ENCODE measurements around the gene CNIH3.

CNIH3 gene

GRCh38 chr1:224773646-224774045, 157.5 kb downstream of the CNIH3 start:
- no peak for TF ChIP-seq ZNF274 (IDR thresholded peaks at IDR 0.05; ENCODE audit: low read depth, low read length)
- H3K4me3 ChIP-seq (ENCODE audit: low read length): no peak overlapping the region

DNA sequence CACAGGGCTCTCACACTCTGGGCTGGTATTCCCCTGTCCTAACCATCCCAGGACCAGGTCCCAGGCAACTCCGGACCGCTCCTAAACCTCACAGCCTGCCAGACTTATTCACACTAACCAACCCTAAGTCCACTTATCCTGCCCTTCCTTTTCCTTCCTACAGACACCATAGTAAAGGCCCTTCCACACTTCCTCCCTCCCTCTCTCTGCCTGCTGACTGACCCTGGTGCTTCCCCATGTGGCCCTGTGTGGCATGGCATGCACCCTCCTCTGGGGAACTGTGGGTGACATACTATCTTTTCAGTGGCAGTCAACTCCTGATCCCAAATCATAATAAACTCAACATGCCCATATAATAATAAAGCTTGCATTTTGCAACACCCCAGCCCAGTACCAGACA, 158.3 kb downstream of the CNIH3 start:
- no peak overlapping the region for H3K4me3 ChIP-seq (ENCODE audit: low read length)
- TF ChIP-seq ZNF274 (IDR thresholded peaks at IDR 0.05; ENCODE audit: low read depth, low read length): no peak

DNA sequence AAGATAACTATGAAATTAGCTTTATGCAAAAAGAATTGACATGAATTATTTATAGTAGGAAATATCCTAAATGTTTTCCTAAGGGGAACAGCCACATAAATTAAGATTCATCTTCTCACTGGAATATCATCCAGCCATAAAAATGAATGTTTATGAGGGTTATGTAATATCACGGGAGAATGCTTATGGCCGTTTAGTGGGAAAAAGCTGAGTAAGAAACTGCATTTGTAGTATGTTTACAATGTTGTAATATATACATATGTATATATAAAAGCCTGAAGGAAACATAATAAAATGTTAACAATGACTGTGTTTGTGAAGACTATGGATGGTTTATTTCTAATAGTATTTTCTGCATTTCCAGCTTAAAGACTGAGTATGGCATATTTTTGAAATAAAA, 161.1 kb downstream of the CNIH3 start:
- H3K4me3 ChIP-seq (ENCODE audit: low read length): no peak overlapping the region
- no peak for TF ChIP-seq ZNF274 (IDR thresholded peaks at IDR 0.05; ENCODE audit: low read depth, low read length)

DNA sequence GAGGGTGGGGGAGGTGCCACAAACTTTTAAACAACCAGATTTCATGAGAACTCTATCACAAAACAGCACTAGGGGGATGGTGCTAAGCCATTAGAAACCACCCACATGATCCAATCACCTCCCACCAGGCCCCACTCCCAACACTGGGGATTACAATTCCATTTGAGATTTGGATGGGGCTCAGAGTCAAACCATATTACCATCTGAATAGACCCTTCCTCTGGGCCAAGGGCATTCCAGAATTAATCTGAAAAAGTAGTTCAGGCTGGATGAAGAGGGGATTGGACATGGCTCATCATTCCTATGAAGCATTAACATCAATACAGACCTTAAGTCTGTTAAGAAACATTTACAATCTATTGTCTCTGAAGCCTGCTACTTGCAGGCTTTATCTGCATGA, 163.4 kb downstream of the CNIH3 start:
- no peak for TF ChIP-seq ZNF274 (IDR thresholded peaks at IDR 0.05; ENCODE audit: low read depth, low read length)
- no peak overlapping the region for H3K4me3 ChIP-seq (ENCODE audit: low read length)

- no peak for TF ChIP-seq ZNF274 (IDR thresholded peaks at IDR 0.05; ENCODE audit: low read depth, low read length)
- H3K4me3 ChIP-seq (ENCODE audit: low read length): no peak overlapping the region
Measured at GRCh38 chr1:224780736-224781135, 164.6 kb downstream of the CNIH3 start.

DNA sequence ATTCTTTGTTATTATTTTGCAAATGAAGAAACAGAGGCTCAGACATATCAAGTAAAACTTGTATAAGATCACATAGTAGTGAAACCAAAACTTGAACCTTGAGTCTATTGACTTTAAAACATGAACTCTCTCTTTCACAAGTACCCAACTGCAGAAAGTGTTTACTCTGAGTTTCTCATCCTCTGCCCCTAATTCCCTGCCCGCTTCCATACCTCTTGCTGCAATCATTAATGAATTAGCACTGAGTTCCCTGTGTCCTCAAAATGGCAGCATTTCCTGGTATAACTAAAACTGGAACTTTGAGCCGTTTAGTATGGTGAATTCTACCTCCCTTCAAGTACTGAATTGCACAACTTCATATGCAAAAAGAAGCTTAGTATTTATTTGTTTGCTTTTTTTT, 165.7 kb downstream of the CNIH3 start:
- no peak for TF ChIP-seq ZNF274 (IDR thresholded peaks at IDR 0.05; ENCODE audit: low read depth, low read length)
- H3K4me3 ChIP-seq (ENCODE audit: low read length): no peak overlapping the region

DNA sequence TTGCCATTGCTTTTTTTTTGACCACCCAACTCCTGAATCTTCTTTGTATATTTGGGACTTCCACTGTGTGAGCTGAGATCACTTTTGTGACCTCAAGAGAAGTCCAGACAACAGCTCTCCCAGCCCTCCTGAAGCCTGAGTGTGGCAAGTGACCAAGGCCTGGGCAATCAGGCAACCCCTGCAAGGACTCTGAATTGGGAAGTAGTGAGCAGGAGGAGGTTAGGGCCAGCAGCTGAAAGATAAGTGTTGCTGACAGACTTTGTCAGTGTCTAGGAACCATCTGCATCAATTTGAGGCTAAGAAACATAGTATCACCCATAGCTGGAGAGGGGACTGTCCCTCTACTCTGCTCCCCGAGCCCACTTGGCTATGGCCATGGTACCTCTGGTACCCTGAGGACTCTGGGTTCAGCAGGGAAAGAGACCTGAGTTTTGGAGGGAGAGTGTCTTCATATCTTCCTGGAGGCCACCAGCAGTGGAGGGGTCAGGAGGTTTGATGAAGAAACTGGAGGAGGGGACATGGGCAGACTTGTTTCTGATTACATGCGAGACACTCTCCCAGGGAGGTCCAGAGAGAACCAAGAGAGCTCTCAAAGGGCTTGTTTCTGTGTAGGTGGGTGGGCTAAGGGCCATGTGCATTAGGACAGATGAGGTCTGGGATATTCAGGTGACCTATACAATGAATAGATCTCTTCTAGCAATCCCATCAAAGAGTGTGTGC, 166.3 kb downstream of the CNIH3 start:
- TF ChIP-seq ZNF274 (IDR thresholded peaks at IDR 0.05; ENCODE audit: low read depth, low read length): no peak
- H3K4me3 ChIP-seq (ENCODE audit: low read length): no peak overlapping the region

DNA sequence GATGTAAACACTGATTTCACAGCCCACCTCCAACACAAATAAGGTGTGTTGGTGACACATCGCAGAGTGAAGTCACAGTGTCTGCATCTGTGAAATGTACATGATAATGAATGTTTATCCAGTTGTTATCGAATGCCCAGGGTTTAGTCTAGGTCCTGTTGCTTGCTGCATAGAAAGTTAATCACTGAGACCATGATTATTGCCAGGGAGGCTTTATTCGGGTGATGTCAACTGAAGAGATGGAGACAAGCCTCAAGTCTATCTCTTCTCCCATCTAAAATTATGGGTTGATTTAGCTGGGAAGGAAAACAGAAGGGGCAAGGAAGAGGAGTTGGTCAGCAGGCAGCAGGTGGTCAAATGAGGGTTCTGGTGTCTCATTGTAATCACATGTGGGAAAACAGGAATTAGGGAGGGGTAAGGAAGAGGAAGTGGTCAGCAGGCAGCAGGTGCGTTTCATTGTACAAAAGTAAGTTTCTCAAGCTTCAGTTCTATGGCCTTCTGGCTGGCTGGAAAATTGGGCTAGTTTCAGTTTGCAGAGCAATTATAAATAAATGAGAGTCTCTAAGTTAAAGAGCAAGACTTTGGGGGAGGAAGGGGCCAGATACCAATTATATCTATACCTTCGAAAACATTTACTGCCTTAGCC, 167.0 kb downstream of the CNIH3 start:
- H3K4me3 ChIP-seq (ENCODE audit: low read length): no peak overlapping the region
- no peak for TF ChIP-seq ZNF274 (IDR thresholded peaks at IDR 0.05; ENCODE audit: low read depth, low read length)

DNA sequence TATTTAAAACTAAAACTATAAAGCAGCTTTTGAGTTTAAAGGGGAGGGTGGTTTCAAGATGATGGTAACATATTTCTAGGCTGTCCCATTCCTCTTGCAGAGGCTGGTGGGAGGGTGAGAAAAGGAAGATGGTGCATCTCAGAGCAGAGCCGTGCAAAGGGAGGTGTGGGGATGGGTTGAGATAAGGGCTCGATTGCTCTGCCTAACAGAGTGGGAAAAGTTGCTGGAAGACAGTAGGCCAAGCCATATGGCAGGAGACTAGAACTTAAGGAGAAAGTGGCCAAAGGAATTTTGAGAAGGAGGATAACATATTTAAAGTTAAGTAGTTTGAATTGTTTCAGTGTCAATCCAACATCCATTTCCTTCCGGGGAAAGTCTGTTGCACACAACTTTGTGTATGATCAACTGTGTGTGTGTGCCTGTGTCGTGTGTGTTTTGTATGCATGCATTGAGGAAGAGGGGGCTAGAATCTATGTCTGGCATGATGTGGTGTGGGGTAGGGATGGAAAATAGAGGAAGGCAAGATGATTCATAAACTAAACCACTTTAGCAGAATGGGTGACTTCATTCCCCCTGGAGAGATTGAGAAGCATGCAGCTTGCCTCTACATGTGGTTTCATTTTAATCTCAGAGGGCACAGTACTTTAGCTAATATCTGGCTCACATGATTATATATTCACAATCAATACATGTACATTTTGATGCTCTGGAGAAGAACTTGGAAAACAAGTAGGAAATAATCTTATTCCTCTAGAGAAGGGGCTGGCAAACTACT, 168.3 kb downstream of the CNIH3 start:
- TF ChIP-seq ZNF274 (IDR thresholded peaks at IDR 0.05; ENCODE audit: low read depth, low read length): no peak
- H3K4me3 ChIP-seq (ENCODE audit: low read length): no peak overlapping the region

DNA sequence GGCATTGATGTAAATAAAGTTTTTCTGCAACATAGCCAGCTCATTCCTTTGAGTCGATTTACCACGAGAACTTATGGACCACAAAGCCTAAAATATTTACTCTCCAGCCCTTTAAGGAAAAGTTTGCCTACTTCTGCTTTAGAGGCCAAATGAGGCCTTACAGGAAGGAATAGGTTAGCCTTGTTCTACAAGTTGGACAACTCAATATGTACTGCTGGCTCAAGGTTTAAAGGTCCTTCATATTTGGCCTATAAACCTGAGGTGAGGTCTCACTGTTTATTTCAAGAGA, 168.9 kb downstream of the CNIH3 start:
- no peak for TF ChIP-seq ZNF274 (IDR thresholded peaks at IDR 0.05; ENCODE audit: low read depth, low read length)
- no peak overlapping the region for H3K4me3 ChIP-seq (ENCODE audit: low read length)

DNA sequence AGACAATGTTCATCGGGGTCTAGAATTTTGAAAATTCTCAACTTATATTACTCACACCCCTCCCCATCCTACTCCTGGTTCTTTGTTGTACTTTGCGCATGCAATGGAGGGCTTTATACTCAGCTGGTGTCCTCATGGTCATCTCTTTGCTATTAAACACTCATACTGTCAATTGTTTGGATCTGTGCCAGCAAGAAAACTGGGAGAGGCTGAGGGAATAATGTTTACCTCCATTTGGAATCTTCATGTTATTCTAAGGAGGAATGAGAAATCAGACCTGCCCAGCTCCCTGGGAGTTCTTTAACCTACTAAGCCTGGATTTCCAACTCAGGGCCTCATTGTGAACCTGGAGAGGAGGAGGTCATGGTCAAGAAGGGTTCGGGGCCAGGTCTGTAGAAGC, 169.5 kb downstream of the CNIH3 start:
- TF ChIP-seq ZNF274 (IDR thresholded peaks at IDR 0.05; ENCODE audit: low read depth, low read length): no peak
- H3K4me3 ChIP-seq (ENCODE audit: low read length): no peak overlapping the region

GRCh38 chr1:224786533-224787250, 170.6 kb downstream of the CNIH3 start:
- no peak overlapping the region for H3K4me3 ChIP-seq (ENCODE audit: low read length)
- no peak for TF ChIP-seq ZNF274 (IDR thresholded peaks at IDR 0.05; ENCODE audit: low read depth, low read length)

- TF ChIP-seq ZNF274 (IDR thresholded peaks at IDR 0.05; ENCODE audit: low read depth, low read length): no peak
- no peak overlapping the region for H3K4me3 ChIP-seq (ENCODE audit: low read length)
Measured at GRCh38 chr1:224789311-224789710, 173.2 kb downstream of the CNIH3 start.

Measured in GM08714 (cell line).